ENCODE measurements around the gene PROM1.

GRCh38 chr4:15930314-15930713, 153.5 kb downstream of the PROM1 start:
- TF ChIP-seq CTCF (IDR thresholded peaks at IDR 0.05) (no peak), POLR2AphosphoS5 (IDR thresholded peaks at IDR 0.05) (no peak), POLR2A (IDR thresholded peaks at IDR 0.05) (no peak), EP300 (IDR thresholded peaks at IDR 0.05) (no peak)
